ENCODE measurements around the gene HMCN2.

- TF ChIP-seq, protein P1, sequence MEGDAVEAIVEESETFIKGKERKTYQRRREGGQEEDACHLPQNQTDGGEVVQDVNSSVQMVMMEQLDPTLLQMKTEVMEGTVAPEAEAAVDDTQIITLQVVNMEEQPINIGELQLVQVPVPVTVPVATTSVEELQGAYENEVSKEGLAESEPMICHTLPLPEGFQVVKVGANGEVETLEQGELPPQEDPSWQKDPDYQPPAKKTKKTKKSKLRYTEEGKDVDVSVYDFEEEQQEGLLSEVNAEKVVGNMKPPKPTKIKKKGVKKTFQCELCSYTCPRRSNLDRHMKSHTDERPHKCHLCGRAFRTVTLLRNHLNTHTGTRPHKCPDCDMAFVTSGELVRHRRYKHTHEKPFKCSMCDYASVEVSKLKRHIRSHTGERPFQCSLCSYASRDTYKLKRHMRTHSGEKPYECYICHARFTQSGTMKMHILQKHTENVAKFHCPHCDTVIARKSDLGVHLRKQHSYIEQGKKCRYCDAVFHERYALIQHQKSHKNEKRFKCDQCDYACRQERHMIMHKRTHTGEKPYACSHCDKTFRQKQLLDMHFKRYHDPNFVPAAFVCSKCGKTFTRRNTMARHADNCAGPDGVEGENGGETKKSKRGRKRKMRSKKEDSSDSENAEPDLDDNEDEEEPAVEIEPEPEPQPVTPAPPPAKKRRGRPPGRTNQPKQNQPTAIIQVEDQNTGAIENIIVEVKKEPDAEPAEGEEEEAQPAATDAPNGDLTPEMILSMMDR (conservative IDR thresholded peaks at IDR 0.05) = no peak
- TF ChIP-seq ZFX (IDR thresholded peaks at IDR 0.05) = no peak
Observed at GRCh38 chr9:130425741-130426466, 160.3 kb downstream of the HMCN2 start.
